Erythroblast (primary cell): ENCODE data around the gene SH3BGRL3.

Experiments used
- GATA1 ChIP-seq: IDR thresholded peaks from 2 replicates; pipeline ENCODE4 v1.6.1; 2011; ENCODE audit warnings: low read depth, mild to moderate bottlenecking, control low read depth, low read length, moderate library complexity
- POLR2A ChIP-seq: IDR thresholded peaks from 2 replicates; pipeline ENCODE4 v1.6.1; 2011; ENCODE audit warnings: mild to moderate bottlenecking, low read length

- TF ChIP-seq POLR2A (no peak), GATA1 (no peak)
Measured at GRCh38 chr1:26259578-26259977, 20.3 kb upstream of the SH3BGRL3 start.
